K562 (cell line): ENCODE data around the gene MAP4K4. TPM values are rescaled to one million over a fixed set of nuclear protein-coding genes. Genes with fewer than 3 reads are reported as not detected.

Experiments used
- ATAC-seq: fragments of 200-7000 bp; cut with Tn5 transposase; 3 replicates; pipeline ENCODE4 v1.9.1; 2020; ENCODE audit warnings: moderate library complexity
- BruUV-seq: library from RNA; stranded (reverse); fragments of 400-500 nt; replicated peaks from 2 replicates; lab custom pipeline; 2021; lab: Mats Ljungman, UMichigan
- CTCF ChIA-PET: fragments of 300-600 bp; formaldehyde crosslinking; extraction: SDS; loops from one replicate; lab custom pipeline; 2021; ENCODE audit warnings: low intra/inter-chr PET ratio; lab: Yijun Ruan, JAX
- POLR2A ChIA-PET: fragments of 300-600, 350-650 bp; sonication (Branson Sonifier 250); formaldehyde crosslinking; extraction: SDS; loops from one replicate; lab custom pipeline; 2021; ENCODE audit warnings: antibody characterized with exemption, inconsistent platforms; lab: Yijun Ruan, JAX
- DNase-seq, 4 experiments: peaks; one replicate each; pipeline versions ENCODE4 v3.0.0 to v3.0.0-alpha.2; 2011 to 2018; ENCODE audit warnings: low spot score in 3 of 4, mixed read lengths in 3 of 4; ENCODE audit errors: extremely low read depth in 1 of 4
- FAIRE-seq: peaks from 2 replicates; lab custom pipeline; 2011; peaks lifted over from hg19 to GRCh38; lab: Jason Lieb, UNC
- H2AFZ ChIP-seq: 2 replicates; pipeline ENCODE4 v1.6.0; 2011; ENCODE audit warnings: low read depth, low read length, control low read depth, inconsistent platforms
- H3K27ac ChIP-seq: fragments of 200-600 bp; 3 replicates; pipeline ENCODE4 v1.8.0; 2011; ENCODE audit warnings: low read depth, mild to moderate bottlenecking, control low read depth, inconsistent platforms, low read length, moderate library complexity, mixed read lengths; ENCODE audit errors: extremely low read depth
- H3K27me3 ChIP-seq, 2 experiments: fragments of 300-600 bp in 1 of 2; 2 replicates in 1 of 2; 3 replicates in 1 of 2; pipeline versions ENCODE4 v1.6.0 to v1.8.0; 2011; ENCODE audit warnings: inconsistent platforms in 2 of 2, low read length in 2 of 2, mild to moderate bottlenecking in 1 of 2, mixed read lengths in 1 of 2, moderate library complexity in 1 of 2; ENCODE audit not compliant: control insufficient read depth in 2 of 2, insufficient read depth in 2 of 2
- H3K36me3 ChIP-seq: fragments of 300-600 bp; 3 replicates; pipeline ENCODE4 v1.8.0; 2011; ENCODE audit warnings: mild to moderate bottlenecking, low read length, inconsistent platforms; ENCODE audit not compliant: control insufficient read depth, insufficient read depth
- H3K4me1 ChIP-seq, 2 experiments: fragments of 200-600 bp in 1 of 2; replicated peaks in 1 of 2; 2 replicates in 1 of 2; 3 replicates in 1 of 2; pipeline versions ENCODE4 v1.5.1 to v1.8.0; 2011; ENCODE audit warnings: inconsistent platforms in 2 of 2, low read length in 2 of 2, mild to moderate bottlenecking in 1 of 2, mixed read lengths in 1 of 2, moderate library complexity in 1 of 2; ENCODE audit not compliant: control insufficient read depth in 2 of 2, insufficient read depth in 2 of 2
- H3K4me2 ChIP-seq: 2 replicates; pipeline ENCODE4 v1.6.1; 2011; ENCODE audit warnings: low read length, control low read depth, inconsistent platforms, mixed read lengths; ENCODE audit not compliant: insufficient read depth
- H3K4me3 ChIP-seq: fragments of 200-600 bp; sonication (generic), shearing (Covaris generic); 2 replicates; pipeline ENCODE4 v1.5.1; 2016; ENCODE audit warnings: control low read depth, inconsistent platforms
- H3K79me2 ChIP-seq: fragments of 200-600 bp; 3 replicates; pipeline ENCODE4 v1.8.0; 2011; ENCODE audit warnings: low read length, inconsistent platforms; ENCODE audit not compliant: control insufficient read depth, insufficient read depth
- H3K9ac ChIP-seq, 2 experiments: 2 replicates each; pipeline versions ENCODE4 v1.6.0 to v1.6.1; 2011; ENCODE audit warnings: low read depth in 2 of 2, low read length in 2 of 2, control low read depth in 1 of 2, inconsistent platforms in 1 of 2, mild to moderate bottlenecking in 1 of 2, mixed read lengths in 1 of 2; ENCODE audit not compliant: insufficient read depth in 1 of 2
- H3K9me1 ChIP-seq: one replicate; pipeline ENCODE4 v1.6.0; 2011; ENCODE audit warnings: inconsistent platforms, mild to moderate bottlenecking, low read length, moderate library complexity; ENCODE audit not compliant: control insufficient read depth, insufficient read depth
- H3K9me3 ChIP-seq: replicated peaks from 2 replicates; pipeline ENCODE4 v1.5.1; 2011; ENCODE audit warnings: low read depth, low read length, inconsistent platforms; ENCODE audit not compliant: control insufficient read depth, insufficient read depth
- H4K20me1 ChIP-seq: replicated peaks from 2 replicates; pipeline ENCODE4 v1.6.1; 2011; ENCODE audit warnings: low read length, inconsistent platforms, mixed read lengths; ENCODE audit not compliant: control insufficient read depth, insufficient read depth
- CTBP1 ChIP-seq: fragments of 450-650 bp; IDR thresholded peaks from 2 replicates; pipeline ENCODE4 v1.6.1; 2016; ENCODE audit warnings: borderline replicate concordance
- ELF1 ChIP-seq: fragments of 200-800 bp; sonication (Bioruptor generic); IDR thresholded peaks from 2 replicates; pipeline ENCODE4 v1.6.1; 2016; ENCODE audit warnings: missing genetic modification characterization, missing compliant biosample characterization
- GMEB1 ChIP-seq: fragments of 250-450 bp; sonication (Bioruptor Pico); IDR thresholded peaks from 2 replicates; pipeline ENCODE4 v1.4.0; 2020; ENCODE audit warnings: mild to moderate bottlenecking
- HOMEZ ChIP-seq: fragments of 250-450 bp; sonication (Bioruptor Pico); IDR thresholded peaks from 2 replicates; pipeline ENCODE4 v1.4.0; 2020; ENCODE audit warnings: mild to moderate bottlenecking, moderate library complexity
- MED1 ChIP-seq: sonication (generic); formaldehyde crosslinking; IDR thresholded peaks from 2 replicates; pipeline ENCODE4 v1.8.1; 2023; ENCODE audit warnings: missing genetic modification reagents, borderline replicate concordance
- MTA2 ChIP-seq: fragments of 450-650 bp; IDR thresholded peaks from 2 replicates; pipeline ENCODE4 v1.6.1; 2016; ENCODE audit warnings: low read depth
- RFX7 ChIP-seq: fragments of 250-450 bp; sonication (Bioruptor Pico); IDR thresholded peaks from 2 replicates; pipeline ENCODE4 v1.5.1; 2021; ENCODE audit warnings: mild to moderate bottlenecking
- ZNF175 ChIP-seq: fragments of 200-800 bp; sonication (Bioruptor generic); IDR thresholded peaks from 2 replicates; pipeline ENCODE4 v1.6.1; 2016; ENCODE audit warnings: low read depth, mild to moderate bottlenecking, missing genetic modification characterization, missing compliant biosample characterization
- ZNF695 ChIP-seq: fragments of 450-650 bp; formaldehyde crosslinking; IDR thresholded peaks from 2 replicates; pipeline ENCODE4 v1.4.0; 2020; ENCODE audit warnings: mild to moderate bottlenecking, moderate library complexity
- WGBS: fragments of 100-300 bp; shearing (Covaris generic); methylation state at CpG from one replicate; pipeline ENCODE4 v1.1.6; 2016; ENCODE audit warnings: low coverage, mixed read lengths; ENCODE audit not compliant: insufficient coverage; ENCODE audit errors: missing lambda C conversion rate; 5-methylcytosine and 5-hydroxymethylcytosine counted together
- in situ Hi-C: fragments of 300-500 bp; cut with MboI; formaldehyde crosslinking; loops from 4 replicates; pipeline ENCODE4 v1.15.0; 2018; ENCODE audit warnings: inconsistent platforms, mixed read lengths
- intact Hi-C: fragments of 100-400 bp; cut with micrococcal nuclease; formaldehyde crosslinking; loops from 2 replicates; pipeline ENCODE4 v1.14.2; 2022
- polyA plus RNA-seq, 8 experiments: library from polyadenylated mRNA; depleted of rRNA in 4 of 8; stranded (reverse) in 5 of 8; unstranded in 3 of 8; fragments of >200 nt; fragmentation: Nextera tagmentation in 2 of 8; fragmentation: Illumina TruSeq in 1 of 8; extraction: Ambion mirVana in 2 of 8; extraction: Trizol in 1 of 8; gene quantifications; 2 replicates each; pipeline versions ENCODE4 v1.2.1 to v1.2.3, GENCODE V29; 2011 to 2014; ENCODE audit warnings: inconsistent platforms in 1 of 8, missing spikeins in 1 of 8
- total RNA-seq, 7 experiments: library from RNA; depleted of rRNA in 6 of 7; stranded (reverse); fragments of >200 nt in 6 of 7; fragmentation: Illumina TruSeq in 2 of 7; extraction: Trizol in 2 of 7; gene quantifications; 2 replicates each; pipeline versions ENCODE4 v1.2.1 to v1.2.3, GENCODE V29; 2011 to 2021; ENCODE audit warnings: low replicate concordance in 1 of 7
- TF ChIP-seq, protein P1 (sequence below): fragments of 250-450 bp; sonication (Bioruptor Pico); IDR thresholded peaks from 2 replicates; pipeline ENCODE4 v1.5.1; 2021; ENCODE audit warnings: mild to moderate bottlenecking
- TF ChIP-seq, protein P2 (sequence below): fragments of 450-650 bp; IDR thresholded peaks from 2 replicates; pipeline ENCODE4 v1.6.1; 2016; ENCODE audit warnings: mild to moderate bottlenecking

The MAP4K4 gene
- total and polyA plus RNA-seq, 9 of the 15 experiments (the other 6 are each of a cell fraction or from before 2014, with no cell fraction given): 7.6 to 76.4 (median 50.6) TPM

DNA sequence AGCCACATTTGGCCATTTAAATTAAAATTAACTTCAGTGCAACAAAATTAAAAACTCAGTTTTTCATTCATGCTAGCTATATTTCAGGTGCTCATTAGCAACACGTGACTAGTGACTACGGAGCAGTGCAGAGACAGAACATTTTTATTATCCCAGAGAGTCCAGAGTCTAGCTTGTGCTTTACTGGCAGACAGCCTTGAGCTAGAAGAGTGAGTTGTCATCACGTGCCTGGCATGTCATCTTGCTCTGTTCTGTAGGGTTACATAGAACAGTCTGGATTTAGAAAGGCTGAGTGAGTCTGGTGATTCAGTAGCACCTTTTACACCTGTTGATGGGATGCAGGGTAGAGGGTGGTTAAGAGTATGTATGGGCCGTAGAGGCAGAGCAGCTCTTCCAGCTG, 157.4 kb downstream of the MAP4K4 start:
- H3K4me2 ChIP-seq: no peak overlapping the region
- BruUV-seq: no TSS peak
- TF ChIP-seq HOMEZ (CRISPR knock-in tag) (no peak), MTA2 (no peak), GMEB1 (CRISPR knock-in tag) (no peak), RFX7 (CRISPR knock-in tag) (no peak), CTBP1 (no peak), ZNF175 (no peak), MED1 (no peak), ELF1 (tag) (no peak), ZNF695 (CRISPR knock-in tag) (no peak)
- TF ChIP-seq, protein P1, sequence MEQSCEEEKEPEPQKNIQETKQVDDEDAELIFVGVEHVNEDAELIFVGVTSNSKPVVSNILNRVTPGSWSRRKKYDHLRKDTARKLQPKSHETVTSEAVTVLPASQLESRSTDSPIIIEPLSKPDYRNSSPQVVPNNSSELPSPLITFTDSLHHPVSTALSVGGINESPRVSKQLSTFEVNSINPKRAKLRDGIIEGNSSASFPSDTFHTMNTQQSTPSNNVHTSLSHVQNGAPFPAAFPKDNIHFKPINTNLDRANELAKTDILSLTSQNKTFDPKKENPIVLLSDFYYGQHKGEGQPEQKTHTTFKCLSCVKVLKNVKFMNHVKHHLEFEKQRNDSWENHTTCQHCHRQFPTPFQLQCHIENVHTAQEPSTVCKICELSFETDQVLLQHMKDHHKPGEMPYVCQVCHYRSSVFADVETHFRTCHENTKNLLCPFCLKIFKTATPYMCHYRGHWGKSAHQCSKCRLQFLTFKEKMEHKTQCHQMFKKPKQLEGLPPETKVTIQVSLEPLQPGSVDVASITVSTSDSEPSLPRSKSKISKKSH: no peak
- TF ChIP-seq, protein P2, sequence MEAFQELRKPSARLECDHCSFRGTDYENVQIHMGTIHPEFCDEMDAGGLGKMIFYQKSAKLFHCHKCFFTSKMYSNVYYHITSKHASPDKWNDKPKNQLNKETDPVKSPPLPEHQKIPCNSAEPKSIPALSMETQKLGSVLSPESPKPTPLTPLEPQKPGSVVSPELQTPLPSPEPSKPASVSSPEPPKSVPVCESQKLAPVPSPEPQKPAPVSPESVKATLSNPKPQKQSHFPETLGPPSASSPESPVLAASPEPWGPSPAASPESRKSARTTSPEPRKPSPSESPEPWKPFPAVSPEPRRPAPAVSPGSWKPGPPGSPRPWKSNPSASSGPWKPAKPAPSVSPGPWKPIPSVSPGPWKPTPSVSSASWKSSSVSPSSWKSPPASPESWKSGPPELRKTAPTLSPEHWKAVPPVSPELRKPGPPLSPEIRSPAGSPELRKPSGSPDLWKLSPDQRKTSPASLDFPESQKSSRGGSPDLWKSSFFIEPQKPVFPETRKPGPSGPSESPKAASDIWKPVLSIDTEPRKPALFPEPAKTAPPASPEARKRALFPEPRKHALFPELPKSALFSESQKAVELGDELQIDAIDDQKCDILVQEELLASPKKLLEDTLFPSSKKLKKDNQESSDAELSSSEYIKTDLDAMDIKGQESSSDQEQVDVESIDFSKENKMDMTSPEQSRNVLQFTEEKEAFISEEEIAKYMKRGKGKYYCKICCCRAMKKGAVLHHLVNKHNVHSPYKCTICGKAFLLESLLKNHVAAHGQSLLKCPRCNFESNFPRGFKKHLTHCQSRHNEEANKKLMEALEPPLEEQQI: no peak
- TF ChIP-seq, all 486 proteins: peak for 0
- FAIRE-seq (no peak), ATAC-seq (no peak), DNase-seq (no peak)
- 87% methylated on average over 4 of the region's 4 CpGs for WGBS
- intact Hi-C loops: no loop called here
- Histone ChIP-seq H3K36me3 (peaks cover 41% of the 10 kb centered on the region; the same call in 1 of the 3 replicates), H3K27ac (no peak overlapping the region), H3K79me2 (no peaks in the 10 kb centered on the region), H4K20me1 (no peaks in the 10 kb centered on the region), H3K9me1 (no peaks in the 10 kb centered on the region), H3K9ac (no peak overlapping the region), H3K9me3 (no peaks in the 10 kb centered on the region), H3K27me3 (no peaks in the 10 kb centered on the region), H3K4me1 (peaks cover 0 to 2% of the 10 kb centered on the region in 2 experiments; a peak in 1 of 5 replicates), H2AFZ (no peak overlapping the region), H3K4me3 (no peak overlapping the region)
- in situ Hi-C loops: no loop called here
- CTCF ChIA-PET: no interaction called here
- POLR2A ChIA-PET: no interaction called here
